Panc1 (cell line): ENCODE results near the gene MTHFD1L. TPM values are rescaled to one million over a fixed set of nuclear protein-coding genes. Genes with fewer than 3 reads are reported as not detected.

Source experiments
- ATAC-seq: fragments of 200-7000 bp; cut with Tn5 transposase; 2 replicates; pipeline ENCODE4 v1.9.1; 2020; ENCODE audit warnings: mild to moderate bottlenecking, moderate library complexity
- BruUV-seq: library from RNA; stranded (reverse); fragments of 400-500 nt; replicated peaks from 2 replicates; lab custom pipeline; 2021; lab: Mats Ljungman, UMichigan
- CTCF ChIA-PET: fragments of 300-600 bp; sonication (Branson Sonifier 250); formaldehyde crosslinking; loops from one replicate; lab custom pipeline; 2022; ENCODE audit warnings: antibody characterized with exemption; lab: Charles Lee
- POLR2A ChIA-PET: fragments of 300-600 bp; sonication (Branson Sonifier 250); formaldehyde crosslinking; loops from one replicate; lab custom pipeline; 2022; ENCODE audit warnings: antibody characterized with exemption; lab: Charles Lee
- DNase-seq: peaks from one replicate; pipeline ENCODE4 v3.0.0-alpha.2; 2010; ENCODE audit warnings: low read depth, low spot score
- H3K27ac ChIP-seq: 2 replicates; pipeline ENCODE4 v1.5.1; 2011; ENCODE audit warnings: mild to moderate bottlenecking, low read length, inconsistent platforms
- H3K27me3 ChIP-seq: fragments of 200-500 bp; sonication (Bioruptor generic); 2 replicates; pipeline ENCODE4 v1.6.0; 2014; ENCODE audit warnings: low read length, inconsistent platforms; ENCODE audit not compliant: control insufficient read depth, insufficient read depth
- H3K36me3 ChIP-seq: fragments of 200-500 bp; sonication (Bioruptor generic); 2 replicates; pipeline ENCODE4 v1.5.1; 2014; ENCODE audit warnings: inconsistent platforms, mild to moderate bottlenecking, low read length, moderate library complexity; ENCODE audit not compliant: control insufficient read depth, insufficient read depth
- H3K4me1 ChIP-seq: 2 replicates; pipeline ENCODE4 v1.5.1; 2011; ENCODE audit warnings: inconsistent platforms, mild to moderate bottlenecking, low read length, moderate library complexity; ENCODE audit not compliant: control insufficient read depth, insufficient read depth
- H3K4me3 ChIP-seq, 2 experiments: 2 replicates each; pipeline ENCODE4 v1.5.1; 2011 to 2012; ENCODE audit warnings: low read depth in 2 of 2, low read length in 2 of 2, mild to moderate bottlenecking in 2 of 2, inconsistent platforms in 1 of 2, moderate library complexity in 1 of 2
- H3K9me3 ChIP-seq: fragments of 200-500 bp; sonication (Bioruptor generic); 2 replicates; pipeline ENCODE4 v1.5.1; 2014; ENCODE audit warnings: low read depth, mild to moderate bottlenecking, inconsistent platforms, low read length, moderate library complexity; ENCODE audit not compliant: control insufficient read depth, insufficient read depth
- CTCF ChIP-seq: fragments of 450-650 bp; IDR thresholded peaks from 2 replicates; pipeline ENCODE4 v1.5.1; 2017; ENCODE audit warnings: mild to moderate bottlenecking
- POLR2AphosphoS5 ChIP-seq: IDR thresholded peaks from 2 replicates; pipeline ENCODE4 v1.6.1; 2012; ENCODE audit warnings: mild to moderate bottlenecking, low read depth, low read length, moderate library complexity
- SIN3A ChIP-seq: IDR thresholded peaks from 2 replicates; pipeline ENCODE4 v1.6.1; 2012; ENCODE audit warnings: low read depth, mild to moderate bottlenecking, low read length, moderate library complexity, borderline replicate concordance; ENCODE audit not compliant: insufficient read depth
- TCF7L2 ChIP-seq: IDR thresholded peaks from 2 replicates; pipeline ENCODE4 v1.6.1; 2011; ENCODE audit warnings: mild to moderate bottlenecking, low read depth, low read length, inconsistent platforms
- in situ Hi-C: cut with HindIII; loops from 2 replicates; pipeline ENCODE4 v1.10.0; 2016; ENCODE audit warnings: low sequenced_read_pairs, low pct_unique_long_range_greater_than_20kb
- intact Hi-C: fragments of 100-400 bp; cut with micrococcal nuclease; formaldehyde crosslinking; loops from one replicate; pipeline ENCODE4 v1.10.0; 2022; ENCODE audit not compliant: unreplicated experiment
- total RNA-seq: library from RNA; stranded (reverse); gene quantifications from one replicate; pipeline ENCODE4 v1.2.1, GENCODE V29; 2021; ENCODE audit not compliant: unreplicated experiment
- TF ChIP-seq, protein P1 (sequence below), 2 experiments: IDR thresholded peaks; 2 replicates each; pipeline ENCODE4 v1.6.1; 2011 to 2012; ENCODE audit warnings: low read depth in 2 of 2, control low read depth in 1 of 2, low read length in 1 of 2, mild to moderate bottlenecking in 1 of 2, moderate library complexity in 1 of 2; ENCODE audit not compliant: insufficient read depth in 1 of 2

The MTHFD1L gene
- total RNA-seq, 1 experiment from 2014 or later, result 76.2 TPM

GRCh38 chr6:151149793-151150192 lies 284.3 kb downstream of the MTHFD1L start:
- ATAC-seq, result no peak
- Histone ChIP-seq H3K4me1 (no peaks in the 10 kb centered on the region), H3K36me3 (no peaks in the 10 kb centered on the region), H3K4me3 (no peak overlapping the region), H3K27ac (no peak overlapping the region), H3K27me3 (no peaks in the 10 kb centered on the region), H3K9me3 (no peaks in the 10 kb centered on the region)
- ChIA-PET CTCF (no interaction called here), POLR2A (no interaction called here)
- BruUV-seq, result no TSS peak
- intact Hi-C loops, result no loop called here
- TF ChIP-seq CTCF (no peak), SIN3A (no peak), TCF7L2 (no peak), POLR2AphosphoS5 (no peak)
- TF ChIP-seq, protein P1, sequence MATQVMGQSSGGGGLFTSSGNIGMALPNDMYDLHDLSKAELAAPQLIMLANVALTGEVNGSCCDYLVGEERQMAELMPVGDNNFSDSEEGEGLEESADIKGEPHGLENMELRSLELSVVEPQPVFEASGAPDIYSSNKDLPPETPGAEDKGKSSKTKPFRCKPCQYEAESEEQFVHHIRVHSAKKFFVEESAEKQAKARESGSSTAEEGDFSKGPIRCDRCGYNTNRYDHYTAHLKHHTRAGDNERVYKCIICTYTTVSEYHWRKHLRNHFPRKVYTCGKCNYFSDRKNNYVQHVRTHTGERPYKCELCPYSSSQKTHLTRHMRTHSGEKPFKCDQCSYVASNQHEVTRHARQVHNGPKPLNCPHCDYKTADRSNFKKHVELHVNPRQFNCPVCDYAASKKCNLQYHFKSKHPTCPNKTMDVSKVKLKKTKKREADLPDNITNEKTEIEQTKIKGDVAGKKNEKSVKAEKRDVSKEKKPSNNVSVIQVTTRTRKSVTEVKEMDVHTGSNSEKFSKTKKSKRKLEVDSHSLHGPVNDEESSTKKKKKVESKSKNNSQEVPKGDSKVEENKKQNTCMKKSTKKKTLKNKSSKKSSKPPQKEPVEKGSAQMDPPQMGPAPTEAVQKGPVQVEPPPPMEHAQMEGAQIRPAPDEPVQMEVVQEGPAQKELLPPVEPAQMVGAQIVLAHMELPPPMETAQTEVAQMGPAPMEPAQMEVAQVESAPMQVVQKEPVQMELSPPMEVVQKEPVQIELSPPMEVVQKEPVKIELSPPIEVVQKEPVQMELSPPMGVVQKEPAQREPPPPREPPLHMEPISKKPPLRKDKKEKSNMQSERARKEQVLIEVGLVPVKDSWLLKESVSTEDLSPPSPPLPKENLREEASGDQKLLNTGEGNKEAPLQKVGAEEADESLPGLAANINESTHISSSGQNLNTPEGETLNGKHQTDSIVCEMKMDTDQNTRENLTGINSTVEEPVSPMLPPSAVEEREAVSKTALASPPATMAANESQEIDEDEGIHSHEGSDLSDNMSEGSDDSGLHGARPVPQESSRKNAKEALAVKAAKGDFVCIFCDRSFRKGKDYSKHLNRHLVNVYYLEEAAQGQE (IDR thresholded peaks at IDR 0.05; ENCODE audit: insufficient read depth in 1 of 2, low read depth in 2 of 2, low read length in 1 of 2), result no peak
- in situ Hi-C loops, result no loop called here
- no peak for DNase-seq
